ES-I3 (cell line): ENCODE measurements around the gene EYS.
"Not testable (repeated sequence)": the region's sequence is repeated elsewhere in the genome, so short reads cannot be mapped to it uniquely, and the experiment has no call there.

Experiments
- H3K36me3 ChIP-seq: 2 replicates; pipeline ENCODE4 v1.6.1; 2013; ENCODE audit warnings: mild to moderate bottlenecking, low read length, control low read depth, moderate library complexity; ENCODE audit not compliant: insufficient read depth
- H3K4me1 ChIP-seq: 2 replicates; pipeline ENCODE4 v1.6.1; 2013; ENCODE audit warnings: mild to moderate bottlenecking, control low read depth, low read length; ENCODE audit not compliant: insufficient read depth
- H3K9ac ChIP-seq: 2 replicates; pipeline ENCODE4 v1.6.1; 2013; ENCODE audit warnings: low read depth, mild to moderate bottlenecking, low read length, moderate library complexity
- H3K9me3 ChIP-seq: 2 replicates; pipeline ENCODE4 v1.6.1; 2013; ENCODE audit warnings: mild to moderate bottlenecking, low read length, moderate library complexity; ENCODE audit not compliant: control insufficient read depth, insufficient read depth

The EYS gene

DNA sequence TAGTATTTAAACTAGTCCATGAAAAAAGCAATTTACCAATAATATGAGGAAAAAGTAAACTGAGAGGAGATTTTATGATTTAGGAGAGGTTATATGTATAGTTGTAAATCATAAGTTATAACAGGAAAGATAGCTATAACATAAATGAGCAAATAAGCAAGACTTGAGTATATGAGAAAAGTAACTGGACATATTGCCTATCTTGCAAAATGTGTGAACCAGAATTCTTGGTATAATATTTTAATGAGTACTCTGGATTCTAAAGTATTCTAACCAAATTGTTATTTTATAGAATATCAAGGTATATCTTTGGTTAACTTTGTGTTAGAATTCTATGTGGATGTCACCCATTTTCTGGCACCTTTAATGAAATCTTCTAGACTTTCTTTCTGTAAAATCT is 1946.8 kb downstream of the EYS start:
- H3K9me3 ChIP-seq, result no peaks in the 10 kb centered on the region
- no peaks in the 10 kb centered on the region for H3K4me1 ChIP-seq
- H3K36me3 ChIP-seq, result no peaks in the 10 kb centered on the region
- H3K9ac ChIP-seq, result no peak overlapping the region

DNA sequence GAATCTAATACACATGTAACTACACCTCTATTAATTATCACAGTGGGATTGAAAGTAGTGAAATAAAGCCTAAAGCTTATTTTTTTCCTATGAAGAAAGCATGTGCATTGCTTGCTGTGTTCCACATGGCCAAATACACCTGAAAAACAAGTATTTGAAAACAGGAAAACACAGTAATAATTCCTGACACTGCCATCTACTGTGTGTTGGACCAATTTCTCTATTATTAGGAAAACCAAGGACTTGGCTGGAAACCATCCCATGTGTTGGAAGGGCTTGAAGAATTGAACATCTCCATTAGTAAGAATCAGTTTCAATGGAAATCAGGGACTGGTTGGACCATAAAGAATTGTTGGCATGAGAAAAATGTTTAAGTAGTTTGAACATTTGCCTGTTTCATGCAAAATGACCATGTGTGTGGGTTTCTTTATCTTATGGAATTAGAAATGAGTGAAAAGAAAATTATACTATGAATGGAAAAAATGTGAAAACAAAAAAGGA is 1947.4 kb downstream of the EYS start:
- no peak overlapping the region for H3K9ac ChIP-seq
- H3K4me1 ChIP-seq, result no peaks in the 10 kb centered on the region
- H3K9me3 ChIP-seq, result no peaks in the 10 kb centered on the region
- no peaks in the 10 kb centered on the region for H3K36me3 ChIP-seq

DNA sequence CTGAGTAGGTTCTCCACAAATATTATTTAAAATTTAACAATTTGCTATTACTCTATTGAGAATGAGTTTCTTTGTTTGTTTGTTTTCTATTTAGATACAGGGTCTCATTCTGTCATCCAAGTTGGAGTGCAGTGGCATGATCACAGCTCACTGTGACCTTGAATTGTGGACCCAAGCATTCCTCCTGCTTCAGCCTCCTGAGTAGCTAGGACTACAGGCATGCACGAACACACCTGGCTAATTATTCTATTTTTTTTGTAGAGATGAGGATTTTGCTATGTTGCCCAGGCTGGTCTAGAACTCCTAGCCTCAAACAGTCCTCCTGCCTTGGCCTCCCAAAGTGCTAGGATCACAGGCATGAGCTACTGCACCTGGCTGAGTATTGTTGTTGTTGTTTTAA is 1949.2 kb downstream of the EYS start:
- Histone ChIP-seq H3K36me3 (no peaks in the 10 kb centered on the region), H3K9ac (no peak overlapping the region), H3K9me3 (no peaks in the 10 kb centered on the region), H3K4me1 (no peaks in the 10 kb centered on the region)

DNA sequence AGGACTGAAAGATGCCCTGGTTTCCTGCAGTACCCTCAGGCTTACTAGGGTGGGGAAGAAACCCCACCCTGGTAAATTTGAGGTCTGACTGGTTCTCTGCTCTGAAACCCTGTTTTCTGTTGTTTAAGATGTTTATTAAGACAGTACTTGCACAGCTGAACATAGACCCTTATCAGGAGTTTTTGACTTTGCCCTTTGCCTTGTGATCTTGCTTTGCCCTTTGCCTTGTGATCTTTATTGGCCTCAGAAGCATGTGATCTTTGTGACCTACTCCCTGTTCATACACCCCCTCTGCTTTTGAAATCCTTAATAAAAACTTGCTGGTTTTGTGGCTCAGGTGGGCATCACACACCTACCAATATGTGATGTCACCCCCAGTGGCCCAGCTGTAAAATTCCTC is 1949.8 kb downstream of the EYS start:
- not testable (repeated sequence) for H3K9ac ChIP-seq, H3K36me3 ChIP-seq, H3K9me3 ChIP-seq, H3K4me1 ChIP-seq

DNA sequence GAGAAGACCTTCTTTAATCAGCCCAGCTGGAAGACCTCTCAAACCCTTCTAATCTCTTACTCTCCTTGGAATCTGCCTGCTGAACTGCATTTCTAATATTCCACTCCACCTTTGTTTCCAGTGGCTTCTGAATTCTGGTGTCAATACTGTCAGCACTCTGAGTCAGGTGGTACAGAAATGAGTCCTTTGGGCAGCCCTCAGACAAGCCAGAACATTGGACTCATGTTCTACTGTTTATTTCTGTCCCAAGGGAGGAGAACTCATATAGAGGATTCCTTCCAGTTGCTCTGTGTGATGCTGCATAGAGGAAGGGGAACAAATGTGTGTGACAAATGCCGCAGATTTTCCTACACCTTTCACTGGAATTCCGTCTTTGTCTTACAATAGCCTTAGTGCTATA is 1956.6 kb downstream of the EYS start:
- no peaks in the 10 kb centered on the region for H3K36me3 ChIP-seq
- no peaks in the 10 kb centered on the region for H3K4me1 ChIP-seq
- no peaks in the 10 kb centered on the region for H3K9me3 ChIP-seq
- H3K9ac ChIP-seq, result no peak overlapping the region

DNA sequence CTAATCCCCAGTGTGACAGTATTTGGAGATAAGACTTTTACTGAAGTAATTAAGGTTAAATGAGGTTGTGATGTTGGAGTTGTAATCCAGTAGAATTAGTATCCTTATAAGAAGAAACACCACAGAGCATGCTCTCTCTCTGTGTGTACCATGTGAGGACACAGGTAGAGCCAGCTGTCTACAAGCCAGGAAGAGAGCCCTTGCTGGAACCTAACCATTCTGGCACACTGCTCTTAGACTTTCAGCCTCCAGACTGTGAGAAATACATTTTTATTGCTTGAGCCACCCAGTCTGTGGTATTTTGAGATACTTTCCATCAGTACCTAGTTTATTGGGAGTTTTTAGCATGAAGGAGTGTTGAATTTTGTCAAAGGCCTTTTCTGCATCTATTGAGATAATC is 1961.2 kb downstream of the EYS start:
- H3K9ac ChIP-seq, result no peak overlapping the region
- no peaks in the 10 kb centered on the region for H3K9me3 ChIP-seq
- H3K4me1 ChIP-seq, result no peaks in the 10 kb centered on the region
- H3K36me3 ChIP-seq, result no peaks in the 10 kb centered on the region

DNA sequence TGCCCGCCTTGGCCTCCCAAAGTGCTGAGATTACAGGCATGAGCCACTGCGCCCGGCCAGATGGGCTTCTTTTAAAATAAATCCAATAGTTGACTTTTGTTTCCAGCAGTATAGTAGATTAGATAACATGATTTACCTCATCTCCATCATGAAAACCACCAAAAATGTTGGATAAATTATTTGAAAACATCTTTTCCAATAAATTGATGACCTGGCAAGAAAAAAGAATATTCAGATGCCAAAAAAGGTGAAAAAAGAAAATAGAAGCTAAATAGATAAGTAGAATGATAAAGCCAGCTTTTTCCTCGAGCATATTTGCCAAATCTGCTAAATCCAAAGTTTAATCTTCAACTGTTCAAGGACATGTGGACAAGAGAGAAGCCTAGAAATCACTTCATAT is 1962.2 kb downstream of the EYS start:
- no peaks in the 10 kb centered on the region for H3K9me3 ChIP-seq
- no peaks in the 10 kb centered on the region for H3K36me3 ChIP-seq
- no peak overlapping the region for H3K9ac ChIP-seq
- H3K4me1 ChIP-seq, result no peaks in the 10 kb centered on the region

DNA sequence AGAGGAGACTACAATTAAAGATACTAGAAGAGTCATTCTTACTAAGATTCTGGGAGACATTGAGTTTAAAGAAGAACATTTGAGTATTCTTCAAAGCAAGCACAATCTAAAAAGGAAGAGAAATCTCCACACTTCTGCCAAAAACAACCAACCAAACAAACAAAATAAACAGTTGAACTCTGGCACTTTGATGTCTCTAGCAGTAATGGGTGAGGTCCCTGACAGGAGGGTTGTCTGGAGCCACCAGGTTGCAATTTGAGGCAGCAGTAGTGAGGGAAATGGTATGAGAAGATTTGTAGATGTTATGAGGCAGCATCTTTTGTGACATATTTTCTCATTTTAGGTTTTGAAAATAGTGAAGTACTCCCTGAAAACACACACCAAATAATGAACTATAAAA is 1963.3 kb downstream of the EYS start:
- Histone ChIP-seq H3K36me3 (no peaks in the 10 kb centered on the region), H3K9me3 (no peaks in the 10 kb centered on the region), H3K4me1 (no peaks in the 10 kb centered on the region), H3K9ac (no peak overlapping the region)

DNA sequence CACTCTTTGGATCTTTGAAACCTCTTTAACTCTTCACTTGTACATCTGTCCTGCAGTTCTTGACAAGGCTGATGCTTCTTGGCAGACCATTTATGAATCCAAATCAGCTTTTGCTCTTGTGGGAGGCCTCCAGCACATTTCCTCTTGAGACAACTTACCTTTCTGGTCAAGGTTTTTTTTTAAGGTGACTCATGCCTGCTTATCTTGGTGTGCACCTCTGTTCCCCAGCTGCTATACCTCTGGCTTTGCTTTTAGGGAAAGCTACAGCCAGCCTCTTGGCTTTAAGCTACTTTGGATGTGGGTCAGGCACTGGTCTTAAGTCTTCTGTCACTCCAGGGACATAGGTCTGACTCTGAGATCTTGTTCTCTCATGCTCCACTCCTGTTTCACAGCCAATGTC is 1965.0 kb downstream of the EYS start:
- H3K9me3 ChIP-seq, result no peaks in the 10 kb centered on the region
- H3K4me1 ChIP-seq, result no peaks in the 10 kb centered on the region
- no peak overlapping the region for H3K9ac ChIP-seq
- no peaks in the 10 kb centered on the region for H3K36me3 ChIP-seq

DNA sequence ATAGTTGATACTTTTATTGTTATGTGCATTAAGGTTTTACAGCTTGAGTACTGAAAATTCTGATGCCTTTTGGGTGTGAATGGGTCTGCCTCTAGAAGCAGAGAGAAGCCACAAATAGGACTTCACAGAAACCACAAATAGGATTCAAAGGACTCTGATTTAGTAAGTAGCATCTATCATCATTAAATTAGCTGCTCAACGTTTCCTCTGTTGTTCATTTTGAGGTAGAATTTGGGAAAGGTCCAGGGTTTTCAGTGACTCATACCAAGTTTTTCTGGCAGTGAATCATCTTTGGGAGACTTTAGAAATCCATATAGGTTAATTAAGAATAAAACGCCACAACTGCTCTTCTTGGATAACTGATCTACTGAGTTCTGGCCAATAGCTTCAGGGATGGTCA is 1966.3 kb downstream of the EYS start:
- H3K4me1 ChIP-seq, result no peaks in the 10 kb centered on the region
- no peaks in the 10 kb centered on the region for H3K9me3 ChIP-seq
- H3K9ac ChIP-seq, result no peak overlapping the region
- no peaks in the 10 kb centered on the region for H3K36me3 ChIP-seq

DNA sequence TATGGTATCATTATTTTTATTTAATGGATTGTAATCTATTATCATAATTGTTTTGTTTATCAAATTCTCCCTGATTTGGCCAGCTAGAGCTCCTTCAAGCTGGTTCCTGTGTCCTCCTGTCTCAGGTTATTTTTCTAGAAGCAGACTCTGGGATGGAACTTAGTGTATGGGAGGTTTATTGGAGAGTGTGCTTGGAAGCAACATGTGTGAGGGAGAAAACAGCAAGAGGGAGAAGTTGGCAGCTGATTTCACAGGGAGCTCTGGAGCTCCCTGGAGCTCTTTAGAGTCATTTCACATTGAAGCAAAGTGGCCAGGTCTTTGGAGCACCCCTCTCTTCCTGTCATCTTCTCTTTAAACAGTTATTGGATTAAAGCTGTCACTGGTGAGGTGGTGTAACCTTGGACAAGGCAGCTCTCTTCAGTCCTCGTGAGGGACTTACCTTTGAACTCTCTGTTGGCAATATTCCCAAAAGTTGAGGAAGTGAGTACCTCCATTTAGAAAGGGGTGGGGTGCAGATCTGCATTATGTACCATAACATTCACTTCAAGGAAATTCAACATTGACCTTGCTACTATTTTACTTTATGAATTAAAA is 1967.8 kb downstream of the EYS start:
- H3K36me3 ChIP-seq, result no peaks in the 10 kb centered on the region
- H3K9ac ChIP-seq, result no peak overlapping the region
- no peaks in the 10 kb centered on the region for H3K9me3 ChIP-seq
- H3K4me1 ChIP-seq, result no peaks in the 10 kb centered on the region

DNA sequence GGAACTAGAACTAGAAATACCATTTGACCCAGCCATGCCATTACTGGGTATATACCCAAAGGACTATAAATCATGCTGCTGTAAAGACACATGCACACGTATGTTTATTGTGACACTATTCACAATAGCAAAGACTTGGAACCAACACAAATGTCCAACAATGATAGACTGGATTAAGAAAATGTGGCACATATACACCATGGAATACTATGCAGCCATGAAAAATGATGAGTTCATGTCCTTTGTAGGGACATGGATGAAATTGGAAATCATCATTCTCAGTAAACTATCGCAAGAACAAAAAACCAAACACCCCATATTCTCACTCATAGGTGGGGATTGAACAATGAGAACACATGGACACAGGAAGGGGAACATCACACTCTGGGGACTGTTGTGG is 1968.8 kb downstream of the EYS start:
- not testable (repeated sequence) for H3K36me3 ChIP-seq, H3K9me3 ChIP-seq, H3K4me1 ChIP-seq, H3K9ac ChIP-seq

DNA sequence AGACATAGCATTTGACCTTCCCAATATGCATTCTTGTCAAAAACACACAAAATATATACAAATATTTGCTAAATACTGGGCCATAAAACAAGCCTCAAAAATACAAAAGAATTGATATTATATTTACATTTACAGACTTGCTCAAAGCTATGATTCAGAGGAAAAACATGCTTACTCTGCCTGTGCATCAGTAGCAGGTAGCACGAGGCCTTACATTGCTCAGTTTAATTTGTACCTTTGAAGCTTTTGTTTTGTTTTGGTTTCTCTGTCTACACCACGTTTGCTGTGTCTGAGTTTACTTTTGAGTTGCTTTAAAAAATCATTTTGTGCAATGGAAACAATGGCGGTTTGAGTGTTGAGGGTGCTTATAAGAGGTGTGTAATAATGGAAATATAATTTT is 1972.1 kb downstream of the EYS start:
- Histone ChIP-seq H3K9ac (no peak overlapping the region), H3K4me1 (no peaks in the 10 kb centered on the region), H3K9me3 (no peaks in the 10 kb centered on the region), H3K36me3 (no peaks in the 10 kb centered on the region)

DNA sequence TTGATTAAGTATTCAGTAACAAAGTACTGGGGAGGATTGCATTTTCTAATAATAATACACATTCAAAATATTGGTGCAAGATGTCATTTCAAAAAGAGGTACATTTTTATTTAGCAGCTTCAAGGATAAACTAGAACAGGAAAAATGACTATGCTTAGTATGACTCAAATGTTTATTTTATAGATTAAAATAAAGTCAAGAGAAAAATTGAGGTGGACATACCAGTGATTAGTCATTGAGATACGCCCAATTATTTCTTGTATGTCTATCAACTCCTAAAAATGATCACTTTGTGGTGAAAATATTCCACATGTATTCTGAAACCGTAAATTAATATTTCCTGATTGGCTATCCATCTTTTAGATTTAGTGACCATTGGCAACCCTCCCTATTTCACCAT is 1974.7 kb downstream of the EYS start:
- H3K4me1 ChIP-seq, result no peaks in the 10 kb centered on the region
- no peaks in the 10 kb centered on the region for H3K36me3 ChIP-seq
- H3K9ac ChIP-seq, result no peak overlapping the region
- no peaks in the 10 kb centered on the region for H3K9me3 ChIP-seq

DNA sequence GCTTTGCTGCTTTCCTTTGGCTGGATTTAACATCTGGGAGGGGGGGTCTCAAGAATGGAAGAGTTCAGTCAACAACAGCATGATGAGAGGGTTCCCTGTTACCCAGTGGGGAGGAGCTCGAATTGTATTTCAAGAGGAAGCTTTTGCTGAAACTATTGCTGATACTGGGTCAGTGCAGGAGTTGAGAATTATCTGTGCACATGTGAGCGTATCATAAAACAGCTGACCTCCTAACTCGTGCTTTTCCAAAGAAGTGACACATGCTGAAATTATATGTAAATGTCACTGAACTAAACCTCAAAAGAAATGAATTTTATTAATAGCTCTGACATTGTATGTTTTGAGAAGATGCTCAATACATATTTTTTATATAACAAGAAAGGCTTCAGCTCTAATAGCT is 1975.1 kb downstream of the EYS start:
- no peaks in the 10 kb centered on the region for H3K9me3 ChIP-seq
- H3K4me1 ChIP-seq, result no peaks in the 10 kb centered on the region
- no peaks in the 10 kb centered on the region for H3K36me3 ChIP-seq
- no peak overlapping the region for H3K9ac ChIP-seq

DNA sequence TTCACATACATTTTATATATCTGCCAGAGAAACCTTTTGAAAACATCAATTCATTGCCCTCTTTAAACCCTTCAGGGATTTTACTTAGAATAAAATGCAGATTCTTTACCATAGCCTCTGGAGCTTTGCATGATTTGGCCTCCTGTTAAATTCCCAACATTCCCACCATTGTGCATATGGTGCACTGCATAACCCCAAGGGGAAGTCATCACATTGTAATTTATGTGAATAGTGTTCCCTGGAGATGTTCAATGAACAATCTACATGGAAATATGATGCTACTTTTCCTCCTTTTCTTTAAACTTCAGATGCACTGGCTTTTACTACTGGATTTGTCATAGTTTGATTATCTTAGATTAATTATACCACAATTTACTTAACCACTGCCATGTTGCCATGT is 1976.7 kb downstream of the EYS start:
- H3K4me1 ChIP-seq, result no peaks in the 10 kb centered on the region
- no peaks in the 10 kb centered on the region for H3K36me3 ChIP-seq
- no peaks in the 10 kb centered on the region for H3K9me3 ChIP-seq
- no peak overlapping the region for H3K9ac ChIP-seq
